Prostate gland (tissue), 2 donors: Measurements from ENCODE around the gene PRKD1.

ENCODE experiments used
- CTCF ChIP-seq, 4 experiments: fragments of 200-600 bp in 2 of 4; fragments of 450-650 bp in 2 of 4; sonication (generic) in 2 of 4; IDR thresholded peaks; 1 replicate in 3 of 4; 2 replicates in 1 of 4; pipeline ENCODE4 v1.5.1; 2016 to 2019; ENCODE audit warnings: antibody characterized with exemption in 4 of 4, mild to moderate bottlenecking in 2 of 4, moderate library complexity in 2 of 4
- POLR2A ChIP-seq: fragments of 450-650 bp; IDR thresholded peaks from one replicate; pipeline ENCODE4 v1.6.1; 2016; ENCODE audit warnings: antibody characterized with exemption, mild to moderate bottlenecking
- POLR2AphosphoS5 ChIP-seq: sonication (generic); formaldehyde crosslinking; IDR thresholded peaks from one replicate; pipeline ENCODE4 v1.6.1; 2017; ENCODE audit warnings: antibody characterized with exemption

GRCh38 chr14:29684926-29685325 is 242.7 kb downstream of the PRKD1 start:
- TF ChIP-seq CTCF (IDR thresholded peaks at IDR 0.05) (no peak), POLR2A (no peak), POLR2AphosphoS5 (no peak)
